ENCODE measurements around the gene BRME1. TPM values are rescaled to one million over a fixed set of nuclear protein-coding genes. Genes with fewer than 3 reads are reported as not detected.

BRME1 gene
- total RNA-seq, 4 donors from 2014 or later, result 0.66 to 3.0 (median 1.0) TPM; not detected in 1

DNA sequence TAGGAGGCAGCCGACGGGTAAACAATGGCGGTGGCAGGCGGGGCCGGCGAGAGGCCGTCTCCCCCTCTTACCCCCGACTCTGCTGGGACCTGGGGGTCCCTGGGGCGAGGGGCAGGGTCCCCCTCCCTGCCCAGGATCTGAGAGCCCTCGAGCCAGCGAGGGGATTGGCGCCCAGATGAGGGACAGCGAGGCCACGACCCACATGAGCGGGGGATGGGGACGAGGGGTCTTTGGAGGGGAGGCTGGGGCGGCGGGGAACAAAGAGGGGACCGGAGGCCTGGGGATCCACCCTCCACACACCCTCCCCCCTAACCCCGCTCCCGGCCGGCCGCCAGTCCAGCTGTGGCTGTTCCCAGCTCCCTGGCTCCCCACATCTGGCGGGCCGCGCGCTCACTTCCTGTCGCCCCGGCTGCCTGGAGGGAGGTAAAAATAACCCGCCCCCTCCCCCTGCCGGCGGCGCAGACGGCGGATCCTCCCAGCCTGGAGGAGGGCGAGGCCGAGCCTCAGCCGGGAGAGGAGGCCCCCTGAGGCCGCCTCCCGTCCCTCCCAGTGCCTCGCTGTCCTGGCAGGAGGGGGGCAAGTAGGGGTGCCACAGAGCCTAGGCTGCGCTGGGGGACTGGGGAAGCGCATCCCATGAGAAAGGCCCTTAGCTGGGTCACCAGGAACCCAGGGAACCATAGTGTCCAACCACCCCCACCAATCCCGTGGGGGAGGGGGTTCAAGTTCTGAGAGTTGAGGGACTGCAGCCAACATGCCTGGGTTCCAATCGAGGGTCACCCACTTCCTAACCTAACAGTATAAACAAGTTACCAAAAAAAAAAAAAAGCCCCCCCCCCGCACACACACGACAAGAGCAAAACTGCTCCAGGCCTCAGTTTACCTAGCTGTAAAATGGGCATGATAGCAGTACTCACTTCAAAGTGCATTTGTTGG is 58.2 kb downstream of the BRME1 start:
- TF ChIP-seq CTCF (IDR thresholded peaks at IDR 0.05; ENCODE audit: low read depth), result no peak

DNA sequence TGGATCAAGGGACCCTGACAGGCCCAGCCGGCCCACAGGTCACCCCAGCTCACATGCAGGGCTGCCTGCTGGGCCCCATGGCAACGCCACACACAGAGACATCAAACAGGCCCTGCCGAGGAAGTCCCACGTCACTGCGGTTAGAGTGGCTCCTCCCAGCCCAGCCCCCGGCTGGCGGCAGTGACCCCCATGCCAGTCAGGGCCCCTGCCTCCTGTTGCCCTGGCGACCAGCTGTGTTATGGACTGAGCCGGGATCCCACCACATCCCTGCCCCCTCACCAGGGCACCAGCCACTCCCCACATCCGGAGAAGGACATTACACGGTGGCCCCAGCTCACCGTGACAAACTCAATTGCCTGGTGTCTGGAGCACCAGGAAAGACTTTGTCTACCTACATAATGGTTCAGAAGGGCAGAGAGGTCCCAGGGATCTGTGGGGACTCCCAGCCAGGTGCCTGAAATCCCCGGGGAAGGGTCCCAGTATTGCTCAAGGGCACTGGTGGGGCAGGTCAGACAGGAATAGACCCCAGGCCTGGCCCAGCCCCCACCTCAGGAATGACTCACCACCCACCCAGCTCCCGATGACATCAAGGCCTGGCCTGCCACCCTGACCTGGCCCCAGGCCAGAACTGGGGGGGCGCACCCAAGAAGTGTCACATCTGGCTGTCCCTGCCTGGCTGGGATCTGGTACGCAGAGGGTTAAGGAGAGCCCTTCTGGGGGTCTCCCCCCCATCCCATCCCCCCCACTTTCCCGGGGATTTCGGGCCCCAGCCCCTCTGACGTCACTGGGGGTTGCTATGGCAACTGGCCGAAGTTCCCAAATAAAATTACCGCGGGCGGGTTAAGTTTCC is 59.1 kb downstream of the BRME1 start:
- no peak for TF ChIP-seq CTCF (IDR thresholded peaks at IDR 0.05; ENCODE audit: low read depth)

- TF ChIP-seq CTCF (IDR thresholded peaks at IDR 0.05; ENCODE audit: low read depth), result no peak
Observed at GRCh38 chr19:13844130-13844631, 61.7 kb downstream of the BRME1 start.

- no peak for TF ChIP-seq CTCF (IDR thresholded peaks at IDR 0.05; ENCODE audit: low read depth)
Observed at GRCh38 chr19:13843104-13843921, 62.6 kb downstream of the BRME1 start.

DNA sequence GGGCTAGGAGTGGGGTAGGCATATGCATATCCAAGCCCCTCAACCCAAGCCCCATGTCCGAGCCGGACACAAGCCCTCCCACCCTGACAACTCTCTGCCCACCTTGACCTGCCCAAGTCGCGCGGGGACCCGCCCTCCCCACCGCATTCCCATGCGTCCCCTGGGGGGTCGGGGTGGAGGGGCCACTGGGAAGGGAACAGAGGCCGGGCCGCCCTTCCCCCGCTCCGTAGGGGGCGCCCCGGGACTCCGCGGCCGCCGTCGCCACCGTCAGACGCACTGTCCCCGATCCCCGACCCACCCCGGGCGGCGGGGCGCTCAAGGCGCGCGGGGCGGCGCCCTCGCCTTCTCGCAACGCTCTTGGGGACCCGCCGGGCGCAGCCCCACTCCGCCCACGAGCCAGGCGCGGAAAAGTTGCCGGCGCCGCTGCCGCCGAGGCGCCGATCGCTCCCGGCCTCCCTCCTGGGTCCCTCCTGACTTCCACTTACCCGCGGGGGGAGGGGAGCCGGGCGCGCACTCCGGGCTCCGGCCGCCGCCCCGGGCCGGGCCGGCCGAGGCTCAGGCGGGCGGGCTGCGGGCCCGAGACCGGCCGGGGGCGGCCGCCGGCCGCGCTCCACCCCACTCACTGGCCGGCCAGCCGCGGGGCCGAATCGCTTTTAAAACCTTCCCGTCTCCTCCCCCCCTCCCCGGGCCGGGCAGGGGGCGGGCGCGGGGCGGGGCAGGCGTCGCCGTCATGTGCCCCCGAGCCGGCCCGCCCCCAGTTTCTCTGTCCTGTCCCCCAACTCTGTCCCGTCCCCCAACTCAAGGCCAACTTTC is 63.4 kb downstream of the BRME1 start:
- TF ChIP-seq CTCF (IDR thresholded peaks at IDR 0.05; ENCODE audit: low read depth), result no peak

DNA sequence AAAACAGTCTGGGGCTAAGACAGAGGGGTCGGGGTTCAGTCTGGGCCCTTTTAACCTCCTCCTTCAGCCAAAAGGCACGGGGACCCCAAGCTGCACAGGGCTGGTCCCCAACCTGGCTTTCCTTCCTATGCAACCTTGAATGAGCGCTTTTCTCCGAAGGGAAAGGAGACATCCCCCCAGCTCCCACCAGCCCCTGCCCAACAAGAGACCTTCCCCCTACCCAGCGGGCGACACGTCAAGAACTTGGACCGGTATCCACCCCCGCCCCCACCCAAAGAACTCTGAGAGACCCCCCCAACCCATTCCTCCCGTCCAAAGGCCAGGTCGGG is 64.0 kb downstream of the BRME1 start:
- TF ChIP-seq CTCF (IDR thresholded peaks at IDR 0.05; ENCODE audit: low read depth), result no peak
